PFSK-1 (cell line): ENCODE results near the gene LGALS14.

ENCODE experiments used
- POLR2AphosphoS5 ChIP-seq: IDR thresholded peaks from 2 replicates; pipeline ENCODE4 v1.6.1; 2012; ENCODE audit warnings: low read depth, mild to moderate bottlenecking, control low read depth, low read length, moderate library complexity
- REST ChIP-seq, 2 experiments: IDR thresholded peaks; 2 replicates each; pipeline versions ENCODE4 v1.6.1 to v1.8.0; 2011 to 2012; ENCODE audit warnings: low read depth in 2 of 2, low read length in 2 of 2, control low read depth in 1 of 2, inconsistent platforms in 1 of 2, mild to moderate bottlenecking in 1 of 2, moderate library complexity in 1 of 2; ENCODE audit not compliant: insufficient read depth in 1 of 2

DNA sequence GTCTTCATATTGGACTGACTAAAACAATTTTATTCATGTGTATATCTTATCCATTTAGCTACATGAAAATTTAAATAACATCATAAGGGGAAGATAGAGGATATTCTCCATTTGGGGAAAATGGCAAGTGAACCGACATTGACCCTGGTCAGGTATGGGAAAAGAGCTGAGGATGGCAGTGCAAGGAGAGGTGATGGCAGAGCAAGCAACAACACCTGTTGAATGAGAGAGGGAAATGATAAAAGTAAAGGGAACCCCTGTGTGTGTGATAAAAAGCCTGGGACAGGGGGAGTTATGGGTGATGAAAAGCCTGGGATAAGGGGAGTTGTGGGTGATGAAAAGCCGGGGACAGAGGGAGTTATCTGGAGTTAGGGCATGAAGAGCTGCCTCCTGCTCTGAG is 29.6 kb downstream of the LGALS14 start:
- TF ChIP-seq POLR2AphosphoS5 (no peak), REST (IDR thresholded peaks at IDR 0.05; ENCODE audit: insufficient read depth in 1 of 2, low read depth in 2 of 2, low read length in 2 of 2) (no peak)
